Muscle layer of duodenum (tissue), 2 donors: Measurements from ENCODE around the gene ORAI1.
A peak's percentile ranks its signal among the peaks of the same experiment; 100 is the strongest.

Experiments used
- H3K27ac ChIP-seq: one replicate; pipeline ENCODE4 v1.7.0; 2013; ENCODE audit warnings: mild to moderate bottlenecking, low read length
- H3K27me3 ChIP-seq: one replicate; pipeline ENCODE4 v1.7.0; 2013; ENCODE audit warnings: low read depth, mild to moderate bottlenecking, control low read depth, low read length
- H3K36me3 ChIP-seq, 2 donors: one replicate each; pipeline ENCODE4 v1.7.0; 2013; ENCODE audit warnings: low read length in 2 of 2, control low read depth in 1 of 2, mild to moderate bottlenecking in 1 of 2; ENCODE audit not compliant: insufficient read depth in 2 of 2, control insufficient read depth in 1 of 2
- H3K4me1 ChIP-seq, 2 donors: one replicate each; pipeline ENCODE4 v1.7.0; 2013; ENCODE audit warnings: low read length in 2 of 2, mild to moderate bottlenecking in 2 of 2, control low read depth in 1 of 2, moderate library complexity in 1 of 2; ENCODE audit not compliant: insufficient read depth in 2 of 2, control insufficient read depth in 1 of 2
- H3K4me3 ChIP-seq, 2 donors: one replicate each; pipeline ENCODE4 v1.7.0; 2013; ENCODE audit warnings: low read length in 2 of 2, low read depth in 1 of 2, mild to moderate bottlenecking in 1 of 2
- H3K9me3 ChIP-seq, 2 donors: one replicate each; pipeline ENCODE4 v1.7.0; 2013; ENCODE audit warnings: low read length in 2 of 2, control low read depth in 1 of 2, mild to moderate bottlenecking in 1 of 2; ENCODE audit not compliant: control insufficient read depth in 1 of 2
- donor health status: healthy.

The ORAI1 gene

DNA sequence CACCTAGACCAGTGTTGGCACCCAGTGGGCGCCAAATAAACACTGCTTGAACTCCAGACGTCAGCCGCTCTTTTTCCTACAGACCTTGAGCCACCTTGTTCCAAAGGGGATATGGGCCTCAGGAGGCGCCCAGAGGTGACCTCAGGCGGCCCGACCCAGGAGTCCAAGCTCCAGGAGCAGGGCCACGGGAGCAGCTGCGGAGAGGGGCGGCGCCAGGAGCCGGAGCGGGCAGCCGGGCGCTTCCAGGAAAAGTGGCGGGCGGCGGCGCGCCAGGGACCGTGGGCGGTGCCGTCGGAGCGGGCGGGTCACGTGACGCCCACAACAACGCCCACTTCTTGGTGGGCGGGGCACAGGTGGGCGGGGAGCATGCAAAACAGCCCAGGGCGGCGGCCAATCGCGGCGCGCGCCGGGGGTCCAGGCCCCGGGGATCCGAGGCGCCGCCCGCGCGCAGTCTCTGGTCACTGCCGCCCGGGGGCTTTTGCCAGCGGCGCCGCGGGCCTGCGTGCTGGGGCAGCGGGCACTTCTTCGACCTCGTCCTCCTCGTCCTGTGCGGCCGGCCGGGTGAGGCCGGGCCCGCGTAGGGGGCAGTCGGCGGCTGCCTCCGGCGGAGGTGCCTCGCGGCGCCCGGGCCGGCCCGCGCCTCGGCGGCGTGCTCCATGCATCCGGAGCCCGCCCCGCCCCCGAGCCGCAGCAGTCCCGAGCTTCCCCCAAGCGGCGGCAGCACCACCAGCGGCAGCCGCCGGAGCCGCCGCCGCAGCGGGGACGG lies at the start of gene ORAI1:
TSS of gene ORAI1 (plus strand) at position 444 of the 766 bp plus-strand sequence.
- H3K36me3 ChIP-seq: no peaks in the 10 kb centered on the region
- H3K27ac ChIP-seq: peak within 1 kb of the TSS; percentile 89
- no peaks in the 10 kb centered on the region for H3K27me3 ChIP-seq
- no peaks in the 10 kb centered on the region for H3K9me3 ChIP-seq
- H3K4me1 ChIP-seq: peaks cover 3 to 14% of the 10 kb centered on the region in 2 donors
- H3K4me3 ChIP-seq: peak within 1 kb of the TSS; percentile 73 to 78

DNA sequence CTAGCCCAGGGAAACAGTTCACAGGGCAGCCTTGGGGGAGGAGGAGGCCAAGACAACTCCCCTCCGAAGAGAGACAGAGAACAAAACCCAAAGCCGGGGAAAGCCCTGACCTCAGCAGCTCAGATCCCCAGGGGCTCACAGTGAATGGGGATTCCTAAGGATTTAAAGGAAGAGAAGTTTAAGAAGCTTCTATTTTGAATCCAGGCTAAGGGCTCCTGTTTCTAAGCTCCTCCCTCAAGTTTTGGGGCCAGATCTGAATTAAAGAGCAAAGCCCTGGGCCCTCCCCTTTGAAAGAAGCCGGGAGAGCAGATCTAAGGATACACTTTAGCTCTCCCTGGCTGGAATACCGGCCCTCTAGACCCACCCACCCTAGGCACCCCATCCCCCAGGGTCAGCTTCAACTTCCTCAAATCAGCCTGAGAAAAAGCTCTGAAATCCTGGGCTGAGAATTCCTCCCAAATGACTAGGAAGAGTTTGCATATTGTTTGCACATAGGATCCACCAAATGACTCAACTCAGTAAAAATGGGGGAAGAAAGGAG lies 49.4 kb upstream of the ORAI1 start:
- H3K9me3 ChIP-seq: no peaks in the 10 kb centered on the region
- H3K36me3 ChIP-seq: no peaks in the 10 kb centered on the region
- peaks cover 8 to 43% of the 10 kb centered on the region in 2 donors for H3K4me1 ChIP-seq
- peak overlapping the region; percentile 49 for H3K27ac ChIP-seq
- no peak overlapping the region for H3K4me3 ChIP-seq
- H3K27me3 ChIP-seq: no peaks in the 10 kb centered on the region

DNA sequence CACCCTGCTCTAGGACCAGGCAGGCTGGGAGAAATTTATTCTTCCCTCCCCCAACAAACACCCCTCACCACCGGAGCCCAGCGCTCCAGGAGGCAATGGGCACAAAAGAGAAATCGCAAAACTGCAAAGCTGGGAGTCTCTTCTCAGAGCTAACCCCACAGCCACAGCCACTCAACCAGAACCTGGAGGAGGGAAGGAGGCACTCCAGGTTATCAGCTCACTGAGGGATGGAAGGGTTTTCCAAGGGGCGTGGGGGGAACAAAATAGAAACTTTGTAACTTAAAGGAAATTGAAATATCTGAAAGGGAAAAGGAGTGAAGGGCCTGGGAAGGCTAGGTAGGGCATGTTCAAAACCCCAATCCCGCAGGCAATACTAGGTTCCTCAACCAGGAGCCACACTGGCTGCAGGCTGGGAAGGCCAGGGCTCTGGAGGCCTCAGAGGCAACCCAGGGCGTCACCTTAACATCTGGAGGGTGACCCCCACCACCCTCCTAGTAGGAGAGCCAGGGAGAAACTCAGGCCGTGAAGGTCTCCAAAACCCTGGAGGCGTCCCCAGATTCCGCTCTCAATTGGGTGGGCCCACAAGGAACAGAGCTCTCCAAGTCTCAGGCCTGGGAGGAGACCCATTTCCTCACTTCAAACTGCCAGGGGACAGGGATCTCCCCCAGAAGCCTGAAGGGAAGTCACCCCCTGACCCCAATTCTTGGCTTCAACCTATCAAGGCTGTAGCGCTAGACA lies 48.7 kb upstream of the ORAI1 start:
- Histone ChIP-seq H3K27ac (peak overlapping the region; percentile 49), H3K27me3 (no peaks in the 10 kb centered on the region), H3K36me3 (no peaks in the 10 kb centered on the region), H3K4me3 (peak overlapping the region in 1 of 2 donors; percentile 74), H3K9me3 (no peaks in the 10 kb centered on the region), H3K4me1 (peaks cover 12 to 49% of the 10 kb centered on the region in 2 donors)

DNA sequence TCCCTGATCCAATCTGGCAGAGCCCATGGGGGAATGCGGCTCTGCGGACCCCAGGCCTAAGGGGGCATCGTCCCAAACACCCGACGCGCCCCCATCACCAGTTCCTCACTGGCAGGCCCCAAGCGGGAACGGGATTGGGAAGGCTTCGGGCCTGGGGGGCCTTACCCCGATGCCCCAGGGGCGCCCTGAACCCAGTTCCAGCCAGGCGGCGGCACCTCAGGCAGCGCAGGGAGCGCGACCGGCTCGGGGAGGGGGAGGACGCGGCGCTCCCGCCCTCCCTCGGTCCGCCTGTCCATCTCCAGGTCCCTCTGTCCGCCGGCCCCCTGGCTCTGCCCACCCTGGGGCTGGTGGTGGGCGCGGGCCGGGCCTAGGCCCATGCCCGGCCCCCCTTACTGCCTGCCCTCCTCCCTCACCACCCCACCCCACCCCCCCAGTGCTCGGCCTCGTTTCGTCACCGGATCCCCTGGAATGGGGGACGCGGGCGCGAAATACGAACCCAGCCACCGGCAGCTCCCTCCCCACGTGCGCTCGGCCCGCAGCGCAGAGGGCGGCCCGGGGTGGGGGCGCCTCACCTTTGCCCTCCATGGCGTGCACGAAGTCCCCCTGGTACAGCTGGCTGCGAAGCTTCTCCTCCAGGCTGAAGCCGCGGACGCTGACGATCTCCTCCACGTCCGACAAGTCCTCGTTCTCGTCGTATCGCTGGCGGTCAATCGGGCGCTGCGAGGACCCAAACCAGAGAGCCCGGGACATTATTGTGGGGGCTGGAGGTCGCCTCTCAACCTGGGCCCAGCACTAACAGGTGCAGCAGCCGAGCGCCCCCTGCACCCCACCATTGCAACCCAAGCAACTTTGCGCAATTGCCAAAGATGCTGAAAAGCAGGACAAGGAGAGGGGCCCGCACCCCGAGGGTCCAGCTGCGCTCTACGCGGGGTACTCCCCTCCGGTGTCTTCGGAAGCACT lies 47.8 kb upstream of the ORAI1 start:
- Histone ChIP-seq H3K36me3 (no peaks in the 10 kb centered on the region), H3K4me1 (peaks cover 12 to 51% of the 10 kb centered on the region in 2 donors), H3K9me3 (no peaks in the 10 kb centered on the region), H3K27ac (no peak overlapping the region), H3K27me3 (no peaks in the 10 kb centered on the region), H3K4me3 (peak overlapping the region; percentile 56 to 74)

DNA sequence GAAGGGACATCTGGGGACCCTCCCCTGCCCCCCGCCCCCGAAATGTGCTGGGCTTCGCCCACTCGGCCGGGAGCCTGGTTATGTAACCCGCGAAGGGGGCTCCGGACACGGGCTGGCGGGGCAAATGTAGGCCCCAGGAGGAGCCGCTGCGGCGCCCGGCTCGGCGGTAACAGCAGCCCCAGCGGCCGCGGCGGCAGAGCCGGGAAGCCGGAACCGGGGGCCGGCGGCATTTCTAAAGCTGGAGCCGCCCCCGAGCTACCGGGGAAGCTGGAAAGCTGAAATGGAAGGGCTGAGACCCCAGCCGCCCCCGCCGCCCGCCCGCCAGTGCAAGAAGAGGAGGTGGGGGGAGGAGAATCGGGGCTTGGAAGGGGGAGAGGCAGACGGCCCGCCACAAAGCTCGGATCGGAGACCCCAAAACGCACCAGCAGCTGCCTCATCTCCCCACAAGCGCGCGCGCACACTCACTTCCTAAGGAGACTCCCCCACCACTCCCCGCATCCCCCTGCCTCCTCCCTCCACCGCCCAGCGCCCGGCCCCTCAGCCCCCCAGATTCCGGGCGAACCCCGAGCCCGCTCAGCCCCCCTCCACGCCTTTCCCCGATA lies 47.0 kb upstream of the ORAI1 start:
- H3K9me3 ChIP-seq: no peaks in the 10 kb centered on the region
- peak overlapping the region; percentile 86 for H3K27ac ChIP-seq
- no peaks in the 10 kb centered on the region for H3K27me3 ChIP-seq
- H3K4me3 ChIP-seq: peak overlapping the region; percentile 56 to 74
- peaks cover 12 to 51% of the 10 kb centered on the region in 2 donors for H3K4me1 ChIP-seq
- no peaks in the 10 kb centered on the region for H3K36me3 ChIP-seq

DNA sequence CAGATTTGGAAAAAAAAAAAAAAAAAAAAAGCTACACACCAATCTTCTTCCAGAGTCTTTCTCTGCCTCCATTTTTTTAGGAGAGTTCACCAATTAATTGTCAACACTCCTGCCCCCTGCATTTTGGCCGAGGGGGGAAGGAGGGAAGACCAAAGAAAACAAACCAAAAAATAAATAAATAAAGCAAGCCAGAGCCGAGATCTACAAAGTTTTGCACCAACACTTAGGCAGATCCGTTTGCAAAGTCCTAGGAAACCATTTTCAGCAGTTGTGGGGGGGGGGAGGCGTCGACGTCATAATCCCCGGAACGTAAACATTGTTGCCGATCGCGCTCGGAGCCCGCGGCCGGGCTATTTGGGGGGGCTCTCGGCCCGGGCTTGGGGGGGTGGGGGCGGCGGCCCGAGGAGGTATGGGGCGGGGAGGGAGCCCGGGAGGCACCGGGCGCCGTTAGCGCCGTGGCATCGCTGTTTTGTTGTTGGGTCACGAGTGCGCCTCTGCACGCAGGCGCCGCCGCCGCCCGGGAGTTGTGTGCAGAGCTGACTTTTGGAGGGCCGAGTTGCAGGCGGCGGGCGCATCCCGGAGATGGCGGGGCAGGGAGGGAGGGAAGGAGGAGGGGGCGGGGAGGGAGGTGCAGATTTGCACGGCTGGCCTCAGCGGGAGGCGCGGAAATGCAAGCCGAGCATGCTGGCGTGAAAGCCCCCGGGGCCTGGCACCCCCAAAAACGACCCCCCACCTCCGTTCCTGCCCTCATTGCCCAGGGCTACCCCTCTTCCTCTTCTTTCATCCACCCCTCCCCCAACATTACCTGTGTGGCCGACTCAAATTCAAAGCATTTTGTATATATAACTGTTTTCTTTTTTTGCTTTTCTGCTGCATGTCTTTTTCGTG lies 46.1 kb upstream of the ORAI1 start:
- Histone ChIP-seq H3K27ac (peak overlapping the region; percentile 86), H3K27me3 (no peaks in the 10 kb centered on the region), H3K36me3 (no peaks in the 10 kb centered on the region), H3K9me3 (no peaks in the 10 kb centered on the region), H3K4me3 (peak overlapping the region; percentile 51 to 74), H3K4me1 (peaks cover 12 to 51% of the 10 kb centered on the region in 2 donors)

DNA sequence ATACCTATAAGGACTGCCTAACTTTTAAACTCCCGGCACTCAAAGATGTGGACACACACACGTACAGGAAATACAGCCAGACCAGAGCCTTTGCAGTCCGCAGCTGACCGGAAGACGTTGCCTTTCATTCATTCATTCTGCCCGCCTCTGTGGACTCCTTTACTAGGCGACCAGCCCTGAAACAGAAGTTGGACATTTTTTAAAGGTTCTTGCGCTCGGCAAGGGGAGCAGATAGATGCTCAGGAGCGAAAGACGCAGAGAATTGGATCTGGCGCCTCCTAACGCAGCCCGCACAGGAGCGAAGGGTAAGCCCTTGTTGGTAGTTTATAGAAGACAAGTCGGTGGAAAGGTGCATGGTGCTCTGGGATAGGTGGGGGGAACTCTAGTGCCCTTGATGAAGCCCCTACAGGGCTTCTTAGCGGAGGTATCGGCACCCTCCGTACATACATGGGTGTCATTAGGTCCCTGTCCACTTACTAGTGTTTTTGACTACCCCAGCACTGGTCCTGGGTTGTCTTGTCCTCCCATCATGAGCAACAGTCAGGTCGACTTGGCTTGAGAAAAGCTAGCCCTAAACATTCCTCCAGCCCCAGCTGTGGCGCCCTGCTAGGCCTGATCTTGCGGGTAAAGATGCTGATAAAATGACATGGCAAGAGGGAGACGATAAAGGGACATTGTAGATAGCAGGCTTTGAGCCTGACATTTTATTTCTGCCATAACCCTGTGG lies 45.2 kb upstream of the ORAI1 start, which contains the start of gene KDM2B:
TSS of gene KDM2B (minus strand) at position 65 of the 727 bp plus-strand sequence. CDS start 112 bp downstream, outside the sequence.
- Histone ChIP-seq H3K4me3 (peak within 1 kb of the TSS; percentile 51 to 74), H3K4me1 (peaks cover 12 to 49% of the 10 kb centered on the region in 2 donors), H3K27me3 (no peaks in the 10 kb centered on the region), H3K9me3 (no peaks in the 10 kb centered on the region), H3K27ac (peak within 1 kb of the TSS; percentile 86), H3K36me3 (no peaks in the 10 kb centered on the region)

DNA sequence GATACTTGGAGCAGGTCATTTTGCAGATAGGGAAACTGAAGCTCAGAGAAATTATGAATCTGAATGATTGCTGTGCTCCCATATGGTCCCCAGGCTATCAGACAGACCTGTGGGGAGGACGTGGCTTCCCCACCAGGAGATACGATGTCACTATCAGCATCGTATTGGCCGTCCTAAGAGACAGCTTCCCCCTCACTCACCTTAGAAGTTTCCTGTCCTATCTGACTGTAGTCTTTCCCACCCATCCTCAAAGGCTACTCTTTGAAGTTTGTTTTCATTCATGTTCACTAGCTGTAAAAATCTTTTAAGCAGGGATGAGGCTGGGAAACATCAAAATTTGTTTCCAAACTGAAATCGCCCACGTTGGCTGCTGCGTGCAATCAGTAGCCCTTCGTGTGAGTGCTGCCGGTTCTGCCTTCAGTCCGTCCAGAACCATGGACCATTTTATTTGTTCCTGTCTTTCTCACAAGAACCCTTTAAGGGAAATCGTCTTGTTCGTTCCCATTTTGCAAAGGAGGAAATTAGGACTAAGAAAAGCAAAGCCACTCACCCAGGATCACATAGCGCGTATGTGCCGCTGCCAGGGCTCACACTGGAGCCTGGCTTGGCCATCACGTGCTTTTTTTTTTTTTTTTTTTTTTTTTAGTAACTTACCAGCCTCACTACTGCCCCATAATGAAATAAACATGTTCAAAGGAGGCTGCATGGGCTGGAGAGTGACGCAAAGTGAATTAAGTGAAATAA lies 44.5 kb upstream of the ORAI1 start:
- H3K4me1 ChIP-seq: peaks cover 12 to 42% of the 10 kb centered on the region in 2 donors
- H3K9me3 ChIP-seq: no peaks in the 10 kb centered on the region
- H3K36me3 ChIP-seq: no peaks in the 10 kb centered on the region
- no peaks in the 10 kb centered on the region for H3K27me3 ChIP-seq
- peak overlapping the region; percentile 51 to 74 for H3K4me3 ChIP-seq
- H3K27ac ChIP-seq: peak overlapping the region; percentile 82
